Activated CD8-positive, alpha-beta memory T cell treated with anti-CD3 and anti-CD28 coated beads, Interleukin-2, amount 50 U/mL, for 1 hour (primary cell): Measurements from ENCODE around the gene PLOD3.
"Not testable (repeated sequence)": the region's sequence is repeated elsewhere in the genome, so short reads cannot be mapped to it uniquely, and the experiment has no call there.

ENCODE experiments used
- DNase-seq: peaks from one replicate; pipeline ENCODE4 v3.0.0-alpha.2; 2020; ENCODE audit errors: extremely low read depth

PLOD3 gene, protein sequence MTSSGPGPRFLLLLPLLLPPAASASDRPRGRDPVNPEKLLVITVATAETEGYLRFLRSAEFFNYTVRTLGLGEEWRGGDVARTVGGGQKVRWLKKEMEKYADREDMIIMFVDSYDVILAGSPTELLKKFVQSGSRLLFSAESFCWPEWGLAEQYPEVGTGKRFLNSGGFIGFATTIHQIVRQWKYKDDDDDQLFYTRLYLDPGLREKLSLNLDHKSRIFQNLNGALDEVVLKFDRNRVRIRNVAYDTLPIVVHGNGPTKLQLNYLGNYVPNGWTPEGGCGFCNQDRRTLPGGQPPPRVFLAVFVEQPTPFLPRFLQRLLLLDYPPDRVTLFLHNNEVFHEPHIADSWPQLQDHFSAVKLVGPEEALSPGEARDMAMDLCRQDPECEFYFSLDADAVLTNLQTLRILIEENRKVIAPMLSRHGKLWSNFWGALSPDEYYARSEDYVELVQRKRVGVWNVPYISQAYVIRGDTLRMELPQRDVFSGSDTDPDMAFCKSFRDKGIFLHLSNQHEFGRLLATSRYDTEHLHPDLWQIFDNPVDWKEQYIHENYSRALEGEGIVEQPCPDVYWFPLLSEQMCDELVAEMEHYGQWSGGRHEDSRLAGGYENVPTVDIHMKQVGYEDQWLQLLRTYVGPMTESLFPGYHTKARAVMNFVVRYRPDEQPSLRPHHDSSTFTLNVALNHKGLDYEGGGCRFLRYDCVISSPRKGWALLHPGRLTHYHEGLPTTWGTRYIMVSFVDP

DNA sequence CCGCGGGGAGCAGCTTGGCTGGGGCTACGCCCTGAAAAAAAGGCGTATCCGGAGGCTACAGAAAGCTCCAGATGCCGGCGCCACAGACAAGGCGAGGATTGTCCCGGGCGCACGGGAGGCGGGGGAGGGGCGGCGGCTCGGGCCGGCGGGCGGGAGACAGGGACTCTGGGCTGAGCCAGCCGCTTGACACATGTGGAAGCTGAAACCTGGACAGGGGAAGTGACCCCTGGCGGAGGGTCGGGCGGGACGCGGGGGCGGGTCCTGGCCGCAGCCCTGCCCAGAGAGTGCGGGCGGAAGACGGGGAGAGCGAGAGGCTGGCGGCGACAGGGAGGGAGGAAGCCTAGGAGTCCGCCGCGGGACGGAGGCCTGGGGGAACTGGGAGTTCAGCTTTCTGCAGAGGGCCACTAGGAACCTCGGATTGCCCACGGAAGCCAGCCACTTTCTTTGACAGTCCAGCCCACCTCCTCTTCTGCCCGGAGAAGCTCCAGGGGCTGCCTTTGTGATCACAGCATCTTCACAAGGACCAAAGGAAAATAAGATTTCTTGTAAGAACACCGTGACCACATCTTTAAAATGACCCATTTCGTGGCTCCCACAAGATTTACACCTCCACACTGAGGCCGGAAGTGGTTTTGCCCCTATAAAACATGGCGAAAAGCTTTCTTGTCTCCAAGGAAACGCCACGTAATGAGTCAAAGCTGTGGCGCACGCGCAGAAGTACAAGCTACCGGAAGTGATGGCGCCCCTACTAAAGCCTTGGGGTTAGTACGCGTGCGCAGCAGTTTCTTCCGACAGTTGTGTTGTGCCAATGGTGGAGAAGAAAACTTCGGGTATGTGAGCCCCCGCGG lies at the start of gene PLOD3, which contains the start of gene ZNHIT1:
PLOD3 (minus strand) TSS at position 194 of the 848 bp plus-strand sequence. CDS start 307 bp downstream, outside the sequence.
ZNHIT1 (plus strand) TSS at position 778 of the 848 bp plus-strand sequence; CDS start at position 809, 31 bp downstream.
- peak; percentile 98 for DNase-seq

DNA sequence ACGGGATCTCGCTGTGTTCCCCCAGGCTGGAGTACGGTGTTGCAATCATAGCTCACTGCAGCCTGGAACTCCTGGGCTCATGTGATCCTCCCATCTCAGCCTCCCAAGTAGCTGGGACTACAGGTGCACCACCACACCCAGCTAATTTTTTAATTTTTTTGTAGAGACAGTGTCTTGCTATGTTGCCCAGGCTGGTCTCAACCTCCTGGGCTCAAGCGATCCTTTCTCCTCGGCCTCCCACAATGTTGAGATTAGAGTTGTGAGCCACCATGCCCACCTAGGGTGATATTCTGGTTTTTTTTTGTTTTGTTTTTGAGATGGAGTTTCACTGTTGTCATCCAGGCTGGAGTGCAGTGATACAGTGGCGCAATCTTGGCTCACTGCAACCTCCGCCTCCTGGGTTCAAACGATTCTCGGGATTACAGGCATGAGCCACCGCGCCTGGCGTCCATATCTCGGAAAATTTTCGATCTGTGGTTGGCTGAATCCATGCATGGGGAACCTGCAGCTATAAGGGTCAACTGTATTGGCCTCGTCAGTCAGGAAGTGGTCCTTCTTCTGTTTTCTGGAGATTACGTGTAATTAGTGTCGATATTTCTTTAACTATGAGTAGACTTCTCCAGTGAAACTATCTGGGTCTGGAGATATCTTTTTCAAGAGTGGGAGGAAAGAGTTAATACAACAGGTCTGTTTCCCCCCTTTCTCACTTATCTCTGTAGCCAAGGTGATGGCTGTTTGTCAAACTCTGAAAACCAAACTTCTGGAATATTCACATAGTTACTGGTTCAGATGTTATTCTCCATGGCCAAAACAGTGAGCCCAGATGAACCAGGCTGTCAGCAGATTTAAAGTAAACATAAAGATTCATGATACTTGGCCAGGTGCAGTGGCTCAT lies 48.5 kb upstream of the PLOD3 start:
- no peak for DNase-seq

DNA sequence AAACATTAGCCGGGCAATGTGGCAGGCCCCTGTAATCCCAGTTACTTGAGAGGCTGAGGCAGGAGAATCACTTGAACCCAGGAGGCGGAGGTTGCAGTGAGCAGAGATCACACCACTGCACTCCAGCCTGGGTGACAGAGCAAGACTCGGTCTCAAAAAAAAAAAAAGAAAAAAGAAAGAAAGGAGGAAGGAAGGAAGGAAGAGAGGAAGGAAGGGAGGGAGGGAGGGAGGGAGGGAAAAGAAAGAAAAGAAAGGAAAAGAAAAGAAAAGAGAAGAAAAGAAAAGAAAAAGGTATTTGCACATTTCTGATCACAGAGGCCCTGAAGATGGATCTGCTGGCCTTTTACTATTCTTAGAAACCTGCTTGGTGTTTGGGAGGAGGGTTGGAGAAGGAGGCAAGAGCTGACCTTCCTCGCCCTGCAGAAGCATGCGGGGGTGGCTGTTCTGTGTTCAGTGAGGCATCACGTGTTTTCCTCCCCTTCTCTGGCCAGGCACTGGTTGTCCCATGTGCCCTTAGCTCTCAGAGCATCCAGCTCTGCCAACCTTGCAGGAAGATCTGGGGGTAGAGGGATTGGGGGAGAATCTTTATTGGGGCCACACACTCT lies 46.8 kb upstream of the PLOD3 start:
- DNase-seq, result not testable (repeated sequence)

GRCh38 chr7:101258243-101258731 lies 40.9 kb upstream of the PLOD3 start:
- no peak for DNase-seq

DNA sequence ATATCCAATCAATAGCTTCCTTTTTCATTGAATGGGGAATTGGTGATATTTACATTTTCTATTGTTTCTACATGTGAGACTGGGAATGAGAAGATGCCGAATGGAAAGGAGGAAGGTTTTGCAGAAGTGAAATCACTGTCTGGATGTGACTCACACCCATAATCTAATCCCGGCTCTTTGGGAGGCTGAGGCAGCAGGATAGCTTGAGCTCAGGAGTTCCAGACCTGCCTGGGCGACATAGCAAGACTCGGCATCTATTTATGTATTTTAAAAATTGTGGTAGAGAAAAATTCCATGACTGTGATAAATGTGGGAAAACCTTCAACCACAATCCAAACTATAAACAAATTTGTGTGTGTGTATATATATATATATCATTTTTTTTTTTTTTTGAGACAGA lies 38.4 kb upstream of the PLOD3 start:
- DNase-seq, result no peak

- not testable (repeated sequence) for DNase-seq
Measured at GRCh38 chr7:101253199-101253598, 35.8 kb upstream of the PLOD3 start.

- DNase-seq, result peak; percentile 90
Measured at GRCh38 chr7:101251871-101252659, 34.7 kb upstream of the PLOD3 start.

GRCh38 chr7:101250324-101250723 lies 32.9 kb upstream of the PLOD3 start:
- DNase-seq, result no peak

- no peak for DNase-seq
Measured at GRCh38 chr7:101248276-101248675, 30.9 kb upstream of the PLOD3 start.

GRCh38 chr7:101245147-101245668 lies 27.8 kb upstream of the PLOD3 start:
- no peak for DNase-seq

- DNase-seq, result peak; percentile 76
Measured at GRCh38 chr7:101244375-101245146, 27.2 kb upstream of the PLOD3 start, which contains the start of gene FIS1. TSS of gene FIS1 (minus strand) at chr7:101245081. CDS start at chr7:101245004, 77 bp downstream.

DNA sequence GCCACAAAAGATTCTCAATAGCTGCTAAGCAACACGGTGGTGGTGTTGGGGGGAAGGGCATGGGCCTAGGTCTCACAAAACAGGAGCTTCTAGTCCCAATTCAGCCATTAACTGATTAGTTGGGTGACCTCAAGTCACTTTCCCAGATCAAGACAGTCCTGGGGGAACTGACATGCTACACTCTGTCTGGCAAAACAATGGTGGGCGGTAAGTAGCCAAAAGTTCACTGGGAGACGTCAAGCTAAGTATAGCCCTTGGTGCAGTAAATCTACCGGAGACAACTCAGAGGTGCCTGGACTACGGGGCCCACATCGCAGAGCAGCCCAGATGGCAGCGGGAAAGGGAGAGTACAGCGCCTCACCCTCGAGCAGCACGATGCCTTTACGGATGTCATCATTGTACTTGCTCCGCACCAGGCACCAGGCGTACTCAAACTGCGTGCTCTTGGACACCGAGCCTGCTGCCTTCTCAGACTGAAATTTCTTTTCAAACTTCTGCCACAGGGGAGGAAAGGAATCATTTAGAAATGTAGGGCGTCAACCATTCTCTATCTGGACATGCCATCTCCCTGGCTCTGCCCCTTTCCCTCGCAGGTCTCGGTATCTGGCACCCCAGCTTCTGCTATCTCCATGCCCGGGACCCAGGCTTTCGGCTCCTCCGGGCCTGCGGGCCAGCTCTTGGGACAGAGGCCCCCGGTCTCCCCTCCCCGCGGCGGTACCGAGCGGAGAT lies 26.4 kb upstream of the PLOD3 start:
- no peak for DNase-seq

DNA sequence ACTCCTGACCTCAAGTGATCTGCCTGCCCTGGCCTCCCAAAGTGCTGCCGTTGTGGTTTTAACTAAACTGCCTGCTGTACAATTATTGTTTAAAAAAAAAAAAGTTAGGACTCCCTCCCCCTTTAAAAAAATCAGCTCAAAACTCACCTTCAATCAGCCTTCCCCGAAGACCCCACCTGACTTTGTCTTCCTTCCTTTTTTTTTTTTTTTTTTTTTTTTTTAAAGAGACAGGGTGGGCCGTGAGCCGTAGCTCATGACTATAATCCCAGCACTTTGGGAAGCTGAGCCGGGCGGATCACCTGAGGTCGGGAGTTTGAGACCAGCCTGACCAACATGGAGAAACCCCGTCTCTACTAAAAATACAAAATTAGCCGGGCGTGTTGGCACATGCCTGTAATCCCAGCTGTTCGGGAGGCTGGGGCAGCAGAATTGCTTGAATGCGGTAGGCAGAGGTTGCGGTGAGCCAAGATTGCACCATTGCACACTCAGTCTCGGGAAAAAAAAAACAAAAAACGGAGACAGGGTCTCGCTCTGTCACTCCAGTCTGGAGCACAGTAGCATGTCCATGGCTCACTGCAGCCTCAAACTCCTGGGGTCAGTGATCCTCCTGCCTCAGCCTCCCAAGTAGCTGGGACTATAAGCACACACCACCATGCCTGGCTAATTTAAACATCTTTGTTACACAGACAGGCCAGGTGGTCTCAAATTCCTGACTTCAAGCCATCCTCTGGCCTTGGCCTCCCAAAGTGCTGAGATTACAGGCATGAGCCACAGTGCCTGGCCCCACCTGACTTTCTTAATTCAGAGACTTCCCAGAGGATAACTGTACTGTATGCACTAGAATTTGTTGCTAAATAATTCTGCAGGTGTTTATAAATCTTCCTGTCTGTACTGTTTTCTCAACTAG lies 24.3 kb upstream of the PLOD3 start:
- DNase-seq, result no peak

DNA sequence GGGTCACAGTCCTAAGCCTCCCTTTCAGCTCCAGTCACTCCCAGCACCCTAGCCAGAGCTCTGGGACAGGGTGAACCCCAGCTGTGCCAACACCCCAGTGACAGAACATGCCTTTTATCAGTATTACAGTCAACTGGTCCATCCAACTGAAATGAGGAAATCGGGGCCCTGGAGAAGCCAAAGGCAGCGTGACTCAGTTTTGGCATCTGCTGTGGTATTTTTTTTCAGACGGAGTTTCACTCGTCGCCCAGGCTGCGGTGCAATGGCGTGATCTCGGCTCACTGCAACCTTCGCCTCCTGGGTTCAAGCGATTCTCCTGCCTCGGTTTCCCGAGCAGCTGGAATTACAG lies 23.6 kb upstream of the PLOD3 start:
- no peak for DNase-seq

GRCh38 chr7:101240226-101241014 lies 23.0 kb upstream of the PLOD3 start:
- DNase-seq, result no peak

DNA sequence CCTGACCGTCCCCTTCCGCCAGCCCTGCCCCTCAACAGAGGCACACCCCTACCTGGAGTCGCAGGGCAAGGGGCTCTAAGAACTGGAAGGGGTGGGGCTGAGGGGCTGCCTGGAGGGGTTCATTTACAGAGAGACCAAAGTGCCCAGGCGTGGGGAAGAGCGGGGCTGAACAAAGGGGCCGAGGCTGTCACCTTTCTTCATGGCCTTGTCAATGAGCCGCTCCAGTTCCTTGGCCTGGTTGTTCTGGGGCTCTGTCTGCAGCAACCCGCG lies 22.5 kb upstream of the PLOD3 start:
- no peak for DNase-seq
